HUES64 (cell line): ENCODE data around the gene CASK.
"Not testable (repeated sequence)": the region's sequence is repeated elsewhere in the genome, so short reads cannot be mapped to it uniquely, and the experiment has no call there.

Experiments
- H3K27ac ChIP-seq: 2 replicates; pipeline ENCODE4 v1.7.0; 2013; ENCODE audit warnings: low read depth, low read length, inconsistent platforms
- H3K27me3 ChIP-seq: 2 replicates; pipeline ENCODE4 v1.6.1; 2013; ENCODE audit warnings: mild to moderate bottlenecking, low read length; ENCODE audit not compliant: insufficient read depth
- H3K36me3 ChIP-seq: 2 replicates; pipeline ENCODE4 v1.6.1; 2013; ENCODE audit warnings: mild to moderate bottlenecking, low read length; ENCODE audit not compliant: insufficient read depth
- H3K4me1 ChIP-seq: 2 replicates; pipeline ENCODE4 v1.6.1; 2013; ENCODE audit warnings: mild to moderate bottlenecking, low read length, moderate library complexity; ENCODE audit not compliant: insufficient read depth
- H3K4me3 ChIP-seq: 2 replicates; pipeline ENCODE4 v1.5.1; 2013; ENCODE audit warnings: mild to moderate bottlenecking, low read length, moderate library complexity
- H3K9ac ChIP-seq: 2 replicates; pipeline ENCODE4 v1.6.1; 2013; ENCODE audit warnings: mild to moderate bottlenecking, low read depth, low read length
- H3K9me3 ChIP-seq: 2 replicates; pipeline ENCODE4 v1.6.1; 2013; ENCODE audit warnings: low read depth, low read length; ENCODE audit not compliant: insufficient read depth
- WGBS: fragments of 150-250, 120-280 bp; methylation state at CpG from one replicate; pipeline ENCODE4 v1.1.7; 2013; ENCODE audit warnings: missing lambda C conversion rate; 5-methylcytosine and 5-hydroxymethylcytosine counted together

The CASK gene

DNA sequence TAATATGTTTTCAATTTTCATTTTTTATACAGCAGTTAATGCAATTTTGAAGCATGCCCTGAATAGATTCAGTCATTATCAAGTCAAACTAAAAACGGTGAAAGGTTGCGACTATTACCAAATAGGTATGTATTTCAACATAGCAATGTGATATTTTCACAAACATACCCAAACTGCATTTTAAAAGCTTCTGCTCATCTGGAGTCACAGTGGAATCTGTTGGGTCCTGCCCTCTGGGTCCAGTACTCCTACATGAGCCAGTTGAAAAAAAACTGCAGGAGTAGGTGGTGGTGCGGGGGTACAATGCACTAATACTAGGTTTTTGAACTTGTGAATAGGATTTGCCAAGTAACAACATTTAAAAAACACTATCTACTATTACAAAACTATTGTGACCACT lies 233.6 kb downstream of the CASK start:
- no peaks in the 10 kb centered on the region for H3K36me3 ChIP-seq
- no peaks in the 10 kb centered on the region for H3K4me1 ChIP-seq
- H3K4me3 ChIP-seq, result no peak overlapping the region
- H3K27ac ChIP-seq, result no peak overlapping the region
- 100% methylated on average over 2 of the region's 3 CpGs for WGBS
- no peak overlapping the region for H3K9ac ChIP-seq
- H3K9me3 ChIP-seq, result no peaks in the 10 kb centered on the region
- H3K27me3 ChIP-seq, result no peaks in the 10 kb centered on the region

DNA sequence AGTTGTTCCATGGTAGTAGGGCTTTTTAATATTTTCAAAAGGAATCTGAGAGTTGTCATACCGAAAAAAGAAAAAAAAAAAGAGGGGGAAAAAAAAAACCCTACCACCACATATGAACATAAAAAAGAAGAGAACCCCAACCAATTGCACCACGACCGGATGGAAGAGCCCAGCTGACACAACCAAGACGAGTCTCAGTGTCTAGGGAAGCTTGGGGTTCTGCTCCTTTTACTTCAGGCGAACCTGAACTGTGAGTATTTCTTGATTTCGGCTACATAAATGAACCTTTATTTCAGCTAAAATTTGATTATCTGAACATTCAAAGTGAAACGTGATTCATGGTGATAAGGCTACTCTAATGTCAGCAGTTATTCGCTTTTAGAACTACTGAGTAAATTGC lies 234.5 kb downstream of the CASK start, which contains the start of gene GPR34:
Gene GPR34 (plus strand): TSS at position 139 of the 400 bp plus-strand sequence. CDS start 6,661 bp downstream, outside the sequence.
- H3K9ac ChIP-seq, result no peak within 1 kb of the TSS
- H3K9me3 ChIP-seq, result no peaks in the 10 kb centered on the region
- no peak within 1 kb of the TSS for H3K27ac ChIP-seq
- H3K36me3 ChIP-seq, result no peaks in the 10 kb centered on the region
- 87% methylated on average over 7 of the region's 8 CpGs for WGBS
- H3K4me1 ChIP-seq, result no peaks in the 10 kb centered on the region
- no peak within 1 kb of the TSS for H3K4me3 ChIP-seq
- no peaks in the 10 kb centered on the region for H3K27me3 ChIP-seq

DNA sequence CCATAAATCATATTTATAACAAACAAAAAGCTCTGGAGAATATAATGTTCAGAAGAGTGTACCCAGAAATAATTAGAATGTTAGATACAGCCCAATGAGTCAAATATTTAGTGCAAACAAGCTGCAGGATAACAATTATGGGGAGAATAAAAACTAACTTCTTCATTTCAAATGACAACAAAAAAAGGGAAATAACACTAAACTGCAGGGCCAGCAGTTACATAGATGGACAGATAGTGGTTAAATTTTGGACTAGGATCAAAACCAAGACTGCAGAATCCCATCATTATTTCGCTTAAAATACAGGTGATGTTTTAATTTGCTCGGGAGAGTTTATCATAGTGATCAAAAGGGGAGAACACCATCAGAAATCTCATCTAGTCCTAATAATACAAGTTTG lies 235.2 kb downstream of the CASK start:
- Histone ChIP-seq H3K4me1 (no peaks in the 10 kb centered on the region), H3K4me3 (no peak overlapping the region), H3K9me3 (no peaks in the 10 kb centered on the region), H3K36me3 (no peaks in the 10 kb centered on the region), H3K27ac (no peak overlapping the region), H3K9ac (no peak overlapping the region), H3K27me3 (no peaks in the 10 kb centered on the region)
- no CpG with 5 or more reads among the region's 2 CpGs for WGBS

DNA sequence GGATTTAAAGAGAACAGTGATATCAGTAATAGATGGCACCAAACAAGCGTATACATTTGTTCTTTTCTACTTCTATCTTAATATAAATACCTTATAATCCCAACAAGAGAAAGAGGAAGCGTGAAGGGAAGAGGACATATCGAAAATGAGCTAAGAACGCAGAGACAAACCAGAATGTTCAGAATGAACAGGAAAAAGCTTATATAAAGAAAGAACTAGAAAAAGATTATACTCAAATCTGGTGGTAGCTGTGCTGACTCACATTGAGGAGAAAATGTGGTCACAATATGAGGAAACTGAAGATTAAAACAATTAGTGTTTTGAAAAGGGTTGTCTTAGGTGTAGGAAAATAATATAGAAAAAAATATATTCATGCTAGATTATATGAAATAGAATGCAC lies 236.6 kb downstream of the CASK start:
- Histone ChIP-seq H3K36me3 (no peaks in the 10 kb centered on the region), H3K4me3 (no peak overlapping the region), H3K27ac (no peak overlapping the region), H3K27me3 (no peaks in the 10 kb centered on the region), H3K4me1 (no peaks in the 10 kb centered on the region), H3K9ac (no peak overlapping the region), H3K9me3 (no peaks in the 10 kb centered on the region)
- WGBS, result 100% methylated on average over 2 of the region's 4 CpGs

DNA sequence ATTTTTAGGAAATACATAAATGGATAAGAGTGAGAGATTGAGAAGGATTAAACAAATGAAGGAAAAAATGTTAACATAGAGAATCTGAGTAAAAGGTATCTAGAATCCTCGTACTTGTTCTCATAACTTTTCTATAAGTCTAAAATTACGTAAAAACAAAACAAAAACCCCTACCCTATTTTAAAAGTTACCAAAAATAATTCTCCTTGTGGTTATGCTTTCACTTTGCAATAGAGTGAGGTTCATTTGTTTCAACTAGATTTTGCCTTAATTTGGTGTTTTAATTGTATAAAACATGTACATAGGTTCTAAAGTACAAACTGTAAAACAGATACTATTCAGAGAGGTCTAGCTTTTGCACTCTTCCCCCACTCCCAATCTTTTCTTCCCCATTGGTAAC lies 238.4 kb downstream of the CASK start:
- Histone ChIP-seq H3K4me1 (no peaks in the 10 kb centered on the region), H3K27me3 (no peaks in the 10 kb centered on the region), H3K36me3 (no peaks in the 10 kb centered on the region), H3K27ac (no peak overlapping the region), H3K9me3 (no peaks in the 10 kb centered on the region), H3K4me3 (no peak overlapping the region), H3K9ac (no peak overlapping the region)
- WGBS, result no CpG with 5 or more reads among the region's 2 CpGs

DNA sequence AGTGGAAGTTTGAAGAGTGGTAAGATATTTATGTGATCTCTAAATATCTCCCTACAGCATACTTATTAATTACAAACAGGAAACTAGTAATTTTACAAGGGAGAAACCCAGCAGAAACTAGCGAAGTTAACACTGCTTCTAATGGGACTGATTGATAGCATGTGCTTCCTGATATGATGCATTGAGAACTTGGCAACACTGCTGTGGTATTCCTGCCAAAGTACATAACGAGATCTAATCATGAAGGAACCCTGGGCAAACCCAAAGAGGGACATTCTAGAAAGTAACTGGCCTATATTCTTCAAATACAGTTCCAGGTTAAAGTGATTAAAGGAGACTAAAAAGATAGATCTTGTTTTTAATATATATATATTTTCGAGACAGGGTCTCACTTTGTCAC lies 239.2 kb downstream of the CASK start:
- Histone ChIP-seq H3K27me3 (no peaks in the 10 kb centered on the region), H3K9ac (no peak overlapping the region), H3K36me3 (no peaks in the 10 kb centered on the region), H3K4me1 (no peaks in the 10 kb centered on the region), H3K4me3 (no peak overlapping the region), H3K27ac (no peak overlapping the region), H3K9me3 (no peaks in the 10 kb centered on the region)
- 94% methylated on average over 3 of the region's 3 CpGs for WGBS

DNA sequence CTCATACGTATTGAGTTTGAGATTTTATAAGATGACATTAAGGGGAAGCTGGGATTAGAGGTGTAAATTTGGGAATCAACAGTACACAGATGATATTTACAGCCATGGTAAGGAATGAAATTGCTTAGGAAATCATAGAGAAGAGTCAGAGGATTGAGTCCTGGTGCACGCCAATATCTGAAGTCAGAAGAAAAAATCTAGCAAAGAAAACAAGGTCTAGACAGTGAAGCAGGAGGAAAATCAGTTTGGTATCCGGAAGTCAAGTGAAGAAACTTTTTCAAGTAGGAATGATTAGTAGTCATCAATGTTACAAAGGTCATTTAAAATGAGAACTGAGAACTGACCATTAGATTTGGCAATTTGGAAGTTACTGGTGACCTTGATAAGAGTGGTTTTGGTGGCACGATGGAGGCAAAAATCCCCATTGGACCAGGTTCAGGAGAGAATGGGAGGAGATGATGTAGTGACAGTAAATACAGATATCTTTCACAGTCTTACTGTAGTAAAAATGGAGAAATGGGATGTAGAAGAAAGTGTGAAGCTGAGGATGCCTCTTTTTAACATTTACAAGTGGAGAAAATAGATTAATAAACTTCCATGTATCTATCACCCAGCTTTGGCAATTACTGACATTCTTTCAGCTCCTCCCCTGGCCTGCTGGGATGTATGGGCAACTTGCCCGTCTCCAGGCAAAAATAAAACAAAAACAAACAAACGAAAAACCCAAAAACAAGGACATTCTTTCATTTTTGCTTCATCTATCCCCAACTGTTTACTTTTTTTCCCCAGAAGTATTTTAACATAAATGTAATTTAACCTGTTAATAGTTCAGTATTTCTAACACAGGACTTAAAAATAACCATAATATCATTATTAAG lies 245.9 kb downstream of the CASK start:
- Histone ChIP-seq H3K36me3 (no peaks in the 10 kb centered on the region), H3K4me3 (no peak overlapping the region), H3K27ac (no peak overlapping the region), H3K9me3 (no peaks in the 10 kb centered on the region), H3K27me3 (no peaks in the 10 kb centered on the region), H3K4me1 (no peaks in the 10 kb centered on the region), H3K9ac (no peak overlapping the region)
- WGBS, result 94% methylated on average over 6 of the region's 6 CpGs

DNA sequence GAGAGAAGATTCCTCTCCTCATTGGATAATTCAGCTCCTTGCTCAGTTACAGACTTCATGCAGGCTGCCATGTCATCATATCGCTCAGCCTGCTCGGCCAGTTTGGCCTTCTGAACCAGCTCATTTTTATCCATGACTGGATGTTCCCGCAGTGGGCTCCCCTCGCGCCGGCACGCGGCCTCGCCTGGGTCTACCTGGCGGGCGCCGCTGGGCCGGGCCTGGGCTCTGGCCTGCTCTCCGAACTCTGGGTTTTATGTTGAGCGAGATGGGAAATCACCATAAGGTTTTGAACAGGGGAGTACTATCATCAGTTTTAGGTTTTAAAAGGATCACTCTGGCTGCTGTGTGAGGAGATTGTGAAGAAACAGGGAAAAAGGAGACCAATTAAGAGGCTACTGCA lies 247.0 kb downstream of the CASK start:
- not testable (repeated sequence) for H3K9me3 ChIP-seq, H3K4me1 ChIP-seq, H3K27me3 ChIP-seq, H3K4me3 ChIP-seq, H3K9ac ChIP-seq, H3K27ac ChIP-seq, H3K36me3 ChIP-seq
- 96% methylated on average over 15 of the region's 15 CpGs for WGBS

DNA sequence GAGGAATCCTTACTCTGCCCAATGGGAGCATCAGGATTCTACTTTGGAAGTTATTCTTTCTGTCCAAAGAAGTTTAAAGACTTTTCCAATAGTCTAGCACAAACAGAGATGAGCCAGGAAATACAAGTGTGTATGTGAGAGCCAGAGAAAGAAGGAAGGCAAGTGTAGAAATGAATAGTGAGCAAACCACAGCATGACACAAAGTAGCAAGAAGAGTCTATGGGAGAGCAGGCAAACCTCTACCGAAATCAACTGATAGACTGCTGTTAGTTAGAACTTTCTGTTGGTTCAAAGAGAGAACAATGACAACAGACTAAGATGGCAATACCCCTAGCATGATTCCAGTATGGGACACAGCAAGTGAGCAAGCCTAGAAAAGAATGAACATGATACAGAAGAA lies 250.7 kb downstream of the CASK start:
- Histone ChIP-seq H3K36me3 (no peaks in the 10 kb centered on the region), H3K4me1 (peaks cover 13% of the 10 kb centered on the region; the same call in 1 of the 2 replicates), H3K4me3 (no peak overlapping the region), H3K27ac (no peak overlapping the region), H3K9ac (no peak overlapping the region), H3K9me3 (no peaks in the 10 kb centered on the region), H3K27me3 (no peaks in the 10 kb centered on the region)
- 92% methylated on average over 1 of the region's 1 CpG for WGBS

DNA sequence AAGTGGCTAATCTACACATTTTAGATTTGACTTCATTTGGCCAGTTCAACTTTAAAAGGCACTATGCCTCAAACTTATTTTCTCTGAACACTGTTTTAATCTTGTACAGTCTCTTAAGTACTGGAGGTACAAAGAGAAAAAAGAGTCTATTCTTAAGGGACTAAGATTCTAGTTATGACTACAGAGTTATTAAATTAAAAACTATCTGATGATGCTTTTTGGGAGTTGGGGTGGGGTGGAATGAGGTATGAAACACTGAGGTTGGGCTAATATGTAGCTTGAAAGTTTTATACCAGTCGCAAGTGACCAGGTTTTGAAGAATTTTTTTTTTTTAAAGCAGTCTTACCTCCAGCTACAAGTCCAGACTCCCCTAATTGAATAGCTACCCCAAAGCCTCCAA lies 252.3 kb downstream of the CASK start:
- Histone ChIP-seq H3K27ac (no peak overlapping the region), H3K9me3 (no peaks in the 10 kb centered on the region), H3K4me1 (peaks cover 13% of the 10 kb centered on the region; the same call in 1 of the 2 replicates), H3K36me3 (no peaks in the 10 kb centered on the region), H3K9ac (no peak overlapping the region), H3K4me3 (no peak overlapping the region), H3K27me3 (no peaks in the 10 kb centered on the region)
- 89% methylated on average over 1 of the region's 1 CpG for WGBS

DNA sequence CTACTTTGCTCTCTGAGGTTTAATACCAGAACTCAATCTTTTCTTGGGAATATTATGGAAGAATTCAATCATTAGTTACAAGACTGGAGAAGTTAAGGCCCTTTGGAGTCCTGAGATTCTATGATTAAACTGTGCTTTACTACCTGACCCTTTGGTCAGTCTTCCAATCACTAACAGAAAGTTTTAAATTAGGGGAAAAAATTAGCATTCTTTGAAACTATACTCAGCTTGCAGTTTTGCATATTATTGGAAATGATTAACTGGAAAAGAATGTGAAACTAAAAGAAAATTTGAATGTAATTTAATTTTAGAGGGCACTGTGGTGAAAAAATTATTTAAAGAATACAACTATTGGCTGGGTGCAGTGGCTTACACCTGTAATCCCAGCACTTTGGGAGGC lies 253.2 kb downstream of the CASK start:
- no peaks in the 10 kb centered on the region for H3K27me3 ChIP-seq
- H3K36me3 ChIP-seq, result peaks cover 2% of the 10 kb centered on the region; the same call in 1 of the 2 replicates
- no peak overlapping the region for H3K4me3 ChIP-seq
- no peak overlapping the region for H3K27ac ChIP-seq
- H3K9ac ChIP-seq, result no peak overlapping the region
- H3K9me3 ChIP-seq, result no peaks in the 10 kb centered on the region
- peaks cover 13% of the 10 kb centered on the region; the same call in 1 of the 2 replicates for H3K4me1 ChIP-seq
